NCI-H2171 (cell line): ENCODE results near the gene DUXA.
"Not testable (repeated sequence)": the region's sequence is repeated elsewhere in the genome, so short reads cannot be mapped to it uniquely, and the experiment has no call there.

ENCODE experiments used
- DNase-seq: peaks from one replicate; lab custom pipeline; 2025; lab: John Stamatoyannopoulos, UW

Gene DUXA

DNA sequence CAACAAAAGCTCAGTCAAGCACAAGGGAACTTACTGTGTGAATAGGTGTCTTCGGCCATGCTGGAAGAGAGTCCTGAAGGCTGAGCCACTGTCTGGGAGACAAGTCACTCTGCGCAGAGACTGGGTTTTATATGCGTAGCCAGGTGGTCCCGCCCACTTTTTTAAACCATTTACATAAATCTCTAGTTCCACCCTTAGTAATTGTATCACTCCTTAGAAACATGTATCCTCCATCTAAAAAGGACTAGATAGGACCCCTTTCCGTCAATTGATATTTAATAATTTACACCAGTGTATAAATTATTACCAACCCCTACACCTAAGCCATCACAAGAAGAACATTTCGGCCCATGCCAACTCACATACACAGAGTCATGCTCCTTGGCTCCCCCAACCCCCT lies at the start of gene DUXA:
Gene DUXA (minus strand): TSS at position 101 of the 400 bp plus-strand sequence. CDS start 42 bp downstream, at position 59.
- no peak for DNase-seq

DNA sequence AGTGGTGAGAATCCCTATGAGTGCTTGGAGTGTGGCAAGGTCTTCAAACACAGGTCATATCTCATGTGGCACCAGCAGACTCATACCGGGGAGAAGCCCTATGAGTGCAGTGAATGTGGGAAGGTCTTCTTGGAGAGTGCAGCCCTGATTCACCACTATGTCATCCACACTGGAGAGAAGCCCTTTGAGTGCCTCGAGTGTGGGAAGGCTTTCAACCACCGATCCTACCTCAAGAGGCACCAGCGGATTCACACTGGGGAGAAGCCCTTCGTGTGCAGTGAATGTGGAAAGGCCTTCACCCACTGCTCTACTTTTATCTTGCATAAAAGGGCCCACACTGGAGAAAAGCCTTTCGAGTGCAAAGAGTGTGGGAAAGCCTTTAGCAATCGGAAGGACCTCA lies 44.8 kb upstream of the DUXA start:
- no peak for DNase-seq

DNA sequence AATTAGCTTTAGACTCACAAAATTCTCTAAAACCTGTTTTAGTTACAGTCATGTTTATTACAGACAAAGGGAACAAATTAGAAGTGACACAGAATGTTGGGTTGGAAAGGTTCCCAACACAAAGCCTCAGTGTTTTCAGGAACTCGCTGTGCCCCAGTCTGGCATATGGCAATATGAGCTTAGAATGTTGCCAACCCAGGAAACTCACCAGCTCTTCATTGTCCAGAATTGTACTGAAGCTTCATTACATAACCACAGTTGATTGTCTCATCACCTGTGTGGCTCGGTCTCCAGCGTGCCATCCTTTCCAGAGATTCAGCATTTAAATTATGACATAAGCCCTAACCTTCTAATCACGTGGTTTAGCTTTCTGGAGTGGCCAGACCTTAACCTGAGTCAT lies 43.1 kb upstream of the DUXA start:
- DNase-seq: no peak

- DNase-seq: no peak
Observed at GRCh38 chr19:57202160-57202559, 34.9 kb upstream of the DUXA start.

- DNase-seq: not testable (repeated sequence)
Observed at GRCh38 chr19:57197874-57198273, 30.6 kb upstream of the DUXA start.

- DNase-seq: no peak
Observed at GRCh38 chr19:57192993-57193392, 25.7 kb upstream of the DUXA start.

GRCh38 chr19:57192077-57192420 lies 24.8 kb upstream of the DUXA start:
- no peak for DNase-seq

GRCh38 chr19:57191141-57192076 lies 24.1 kb upstream of the DUXA start, which contains the start of gene ZNF264:
Gene ZNF264, plus strand, starts transcription at chr19:57191500. Its CDS starts 414 bp downstream, at chr19:57191914.
- peak; percentile 76 for DNase-seq

DNA sequence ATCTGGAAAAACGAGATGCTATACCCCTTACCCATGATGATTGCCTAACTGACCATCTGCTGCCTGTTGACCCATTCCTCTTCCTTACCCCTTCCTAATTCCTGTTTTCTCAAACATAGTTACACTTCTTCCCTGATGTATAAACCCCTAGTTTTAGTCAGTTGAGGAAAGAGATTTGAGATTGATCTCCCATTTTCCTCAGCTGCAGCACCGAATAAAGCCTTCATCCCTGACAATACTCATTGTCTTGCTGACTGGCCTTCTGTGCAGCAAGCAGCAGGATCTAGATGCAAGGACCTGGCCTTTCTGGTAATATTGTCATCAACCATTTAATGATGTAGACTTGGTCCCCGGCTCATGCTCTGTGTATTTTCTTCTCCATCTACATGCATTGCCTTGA lies 23.0 kb upstream of the DUXA start:
- DNase-seq: no peak

- no peak for DNase-seq
Observed at GRCh38 chr19:57171551-57172081, 4.3 kb upstream of the DUXA start.

DNA sequence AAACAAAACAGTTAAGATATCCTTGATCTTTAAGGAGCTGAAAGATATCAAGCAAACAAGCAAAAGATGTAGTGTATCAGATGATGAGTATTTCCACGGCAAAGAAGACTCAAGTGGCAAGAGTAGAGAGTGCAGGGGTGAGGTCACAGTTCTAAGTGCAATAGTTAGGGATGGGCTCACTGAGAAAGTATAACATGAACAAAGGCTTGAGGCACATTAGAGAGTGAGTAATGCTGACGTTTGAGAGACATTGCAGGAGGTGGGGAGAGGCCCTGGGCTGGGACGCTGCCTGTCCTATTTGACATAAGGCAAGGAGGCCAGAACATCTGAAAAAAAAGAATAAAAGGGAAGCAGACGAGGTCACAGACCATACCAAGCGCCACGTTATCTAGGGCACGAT lies 1.4 kb downstream of the DUXA start:
- no peak for DNase-seq

- no peak for DNase-seq
Observed at GRCh38 chr19:57161985-57162539, 5.2 kb downstream of the DUXA start.

DNA sequence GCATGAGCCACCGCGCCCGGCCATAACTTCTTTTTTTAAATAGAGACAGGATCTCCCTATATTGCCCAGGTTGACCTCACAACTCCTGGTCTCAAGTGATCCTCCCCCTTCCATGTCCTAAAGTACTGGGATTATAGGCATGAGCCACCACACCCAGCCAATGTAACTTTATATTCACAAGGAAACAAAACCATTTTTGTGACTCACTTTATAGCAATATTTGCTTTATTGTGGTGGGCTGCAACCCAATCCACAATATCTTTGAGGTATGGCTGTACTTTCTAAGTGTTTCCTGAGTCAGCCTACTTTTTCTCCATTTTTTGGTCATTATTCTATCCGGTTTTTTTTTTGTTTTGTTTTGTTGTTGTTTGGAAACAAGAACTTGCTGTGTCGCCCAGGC lies 14.4 kb downstream of the DUXA start:
- DNase-seq: no peak

DNA sequence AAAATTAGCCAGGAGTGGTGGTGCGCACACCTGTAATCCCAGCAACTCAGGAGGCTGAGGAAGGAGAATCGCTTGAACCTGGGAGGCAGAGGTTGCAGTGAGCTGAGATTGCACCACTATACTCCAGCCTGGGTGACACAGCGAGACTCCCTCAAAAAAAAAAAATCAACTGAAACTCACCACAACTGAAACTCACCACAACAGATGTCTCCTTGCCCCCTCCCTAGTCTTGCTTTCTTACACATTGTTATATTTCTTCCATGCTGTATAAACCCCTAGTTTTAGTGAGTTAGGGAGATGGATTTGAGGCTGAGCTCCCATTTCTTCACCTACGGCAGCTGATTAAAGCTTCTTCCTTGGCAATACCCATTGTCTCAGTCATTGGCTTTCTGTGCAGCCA lies 25.6 kb downstream of the DUXA start:
- DNase-seq: no peak

DNA sequence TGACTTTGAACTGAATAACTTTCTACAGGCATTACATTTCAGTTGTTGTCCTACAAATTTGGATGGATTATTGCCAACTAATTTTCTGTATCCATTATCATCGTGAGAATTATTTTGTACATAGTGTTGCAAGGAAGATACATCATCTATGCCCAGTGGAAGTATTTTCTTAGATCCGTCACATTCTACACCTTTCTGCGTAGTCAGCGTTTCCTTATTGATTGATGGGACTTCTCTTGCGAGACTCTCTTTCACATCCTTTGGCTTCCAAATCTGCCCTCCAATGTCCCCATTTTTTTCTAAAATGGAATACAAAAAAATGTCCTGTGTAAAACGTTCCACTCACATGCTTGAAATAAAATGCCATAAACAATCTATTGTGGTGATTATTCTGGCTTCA lies 31.5 kb downstream of the DUXA start:
- no peak for DNase-seq

- not testable (repeated sequence) for DNase-seq
Observed at GRCh38 chr19:57127403-57127802, 39.9 kb downstream of the DUXA start.

GRCh38 chr19:57123882-57124281 lies 43.4 kb downstream of the DUXA start:
- no peak for DNase-seq

- DNase-seq: no peak
Observed at GRCh38 chr19:57118848-57119247, 48.4 kb downstream of the DUXA start.

DNA sequence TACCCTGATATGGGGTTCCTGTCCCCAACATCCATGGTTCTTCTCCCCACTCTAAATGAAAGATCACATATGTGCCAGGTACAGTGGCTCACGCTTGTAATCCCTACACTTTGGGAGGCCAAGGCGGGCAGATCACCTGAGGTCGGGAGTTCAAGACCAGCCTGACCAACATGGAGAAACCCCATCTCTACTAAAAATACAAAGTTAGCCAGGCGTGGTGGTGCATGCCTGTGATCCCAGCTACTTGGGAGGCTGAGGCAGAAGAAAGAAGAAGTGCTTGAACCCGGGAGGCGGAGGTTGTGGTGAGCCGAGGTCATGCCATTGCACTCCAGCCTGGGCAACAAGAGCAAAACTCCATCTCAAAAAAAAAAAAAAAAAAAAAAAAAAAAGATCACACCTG lies 53.8 kb downstream of the DUXA start:
- DNase-seq: not testable (repeated sequence)

DNA sequence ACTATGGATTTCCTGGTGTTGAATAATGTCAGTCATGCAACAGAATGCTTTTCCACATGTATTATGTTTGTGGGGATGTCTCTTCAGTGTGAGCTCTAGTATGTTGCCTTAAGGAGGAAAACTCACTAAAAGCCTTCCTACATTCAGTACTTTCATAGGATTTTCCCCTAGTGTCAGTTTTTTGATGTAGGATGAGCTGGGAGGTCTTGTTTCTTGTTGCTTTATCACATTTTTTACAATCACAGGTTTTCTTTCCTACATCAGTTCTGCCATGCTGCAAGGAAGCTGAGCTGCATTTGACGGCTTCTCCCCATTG lies 56.0 kb downstream of the DUXA start:
- no peak for DNase-seq

GRCh38 chr19:57110592-57111328 lies 56.5 kb downstream of the DUXA start:
- no peak for DNase-seq

- no peak for DNase-seq
Observed at GRCh38 chr19:57106722-57107235, 60.5 kb downstream of the DUXA start.
